AG10803 (cell line): ENCODE data around the gene POLA2.

Experiments
- DNase-seq: peaks from one replicate; pipeline ENCODE4 v3.0.0; 2010; ENCODE audit warnings: low read depth
- H3K4me3 ChIP-seq: 2 replicates; pipeline ENCODE4 v1.5.1; 2011; ENCODE audit warnings: mild to moderate bottlenecking, low read length, control low read depth
- TF ChIP-seq, protein P1 (sequence below): conservative IDR thresholded peaks from 2 replicates; pipeline ENCODE4 v1.5.1; 2011; ENCODE audit warnings: mild to moderate bottlenecking, low read length, control low read depth, inconsistent platforms

POLA2 gene

DNA sequence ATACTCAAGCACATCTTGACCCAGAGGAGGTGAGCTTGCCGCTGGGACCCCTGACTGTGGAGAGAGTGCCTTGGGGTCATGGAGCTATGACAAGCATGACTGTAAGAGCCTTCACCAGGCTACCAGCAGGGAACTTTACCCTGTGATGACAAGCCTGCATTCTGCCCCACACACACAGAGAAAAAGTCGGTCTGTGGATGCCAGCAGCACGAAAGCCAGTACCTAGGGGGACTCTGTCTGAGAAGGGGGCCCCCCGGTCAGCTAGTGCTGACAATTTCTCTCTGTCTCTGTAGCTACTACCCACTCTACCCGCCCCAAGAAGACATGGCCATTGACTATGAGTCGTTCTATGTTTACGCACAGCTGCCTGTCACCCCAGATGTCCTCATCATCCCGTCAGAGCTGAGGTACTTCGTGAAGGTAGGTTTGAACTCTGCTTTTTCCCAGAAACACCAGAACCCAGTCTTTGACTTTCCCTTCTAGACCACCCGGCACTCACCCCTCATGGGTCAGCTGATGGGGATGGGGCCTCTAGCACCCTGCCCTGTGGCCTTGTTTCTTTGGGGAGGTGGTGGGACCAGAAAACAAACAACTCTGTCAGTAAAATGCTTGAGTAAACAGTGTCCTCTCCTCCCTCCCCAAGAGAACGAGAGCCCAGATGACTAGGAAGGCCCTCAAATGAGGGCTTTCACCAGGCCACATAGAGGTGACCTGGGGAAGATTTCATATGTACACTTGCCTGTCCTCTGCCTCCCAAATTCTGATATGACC lies 34.0 kb downstream of the POLA2 start:
- H3K4me3 ChIP-seq: no peak overlapping the region
- TF ChIP-seq, protein P1, sequence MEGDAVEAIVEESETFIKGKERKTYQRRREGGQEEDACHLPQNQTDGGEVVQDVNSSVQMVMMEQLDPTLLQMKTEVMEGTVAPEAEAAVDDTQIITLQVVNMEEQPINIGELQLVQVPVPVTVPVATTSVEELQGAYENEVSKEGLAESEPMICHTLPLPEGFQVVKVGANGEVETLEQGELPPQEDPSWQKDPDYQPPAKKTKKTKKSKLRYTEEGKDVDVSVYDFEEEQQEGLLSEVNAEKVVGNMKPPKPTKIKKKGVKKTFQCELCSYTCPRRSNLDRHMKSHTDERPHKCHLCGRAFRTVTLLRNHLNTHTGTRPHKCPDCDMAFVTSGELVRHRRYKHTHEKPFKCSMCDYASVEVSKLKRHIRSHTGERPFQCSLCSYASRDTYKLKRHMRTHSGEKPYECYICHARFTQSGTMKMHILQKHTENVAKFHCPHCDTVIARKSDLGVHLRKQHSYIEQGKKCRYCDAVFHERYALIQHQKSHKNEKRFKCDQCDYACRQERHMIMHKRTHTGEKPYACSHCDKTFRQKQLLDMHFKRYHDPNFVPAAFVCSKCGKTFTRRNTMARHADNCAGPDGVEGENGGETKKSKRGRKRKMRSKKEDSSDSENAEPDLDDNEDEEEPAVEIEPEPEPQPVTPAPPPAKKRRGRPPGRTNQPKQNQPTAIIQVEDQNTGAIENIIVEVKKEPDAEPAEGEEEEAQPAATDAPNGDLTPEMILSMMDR: no peak
- DNase-seq: no peak

DNA sequence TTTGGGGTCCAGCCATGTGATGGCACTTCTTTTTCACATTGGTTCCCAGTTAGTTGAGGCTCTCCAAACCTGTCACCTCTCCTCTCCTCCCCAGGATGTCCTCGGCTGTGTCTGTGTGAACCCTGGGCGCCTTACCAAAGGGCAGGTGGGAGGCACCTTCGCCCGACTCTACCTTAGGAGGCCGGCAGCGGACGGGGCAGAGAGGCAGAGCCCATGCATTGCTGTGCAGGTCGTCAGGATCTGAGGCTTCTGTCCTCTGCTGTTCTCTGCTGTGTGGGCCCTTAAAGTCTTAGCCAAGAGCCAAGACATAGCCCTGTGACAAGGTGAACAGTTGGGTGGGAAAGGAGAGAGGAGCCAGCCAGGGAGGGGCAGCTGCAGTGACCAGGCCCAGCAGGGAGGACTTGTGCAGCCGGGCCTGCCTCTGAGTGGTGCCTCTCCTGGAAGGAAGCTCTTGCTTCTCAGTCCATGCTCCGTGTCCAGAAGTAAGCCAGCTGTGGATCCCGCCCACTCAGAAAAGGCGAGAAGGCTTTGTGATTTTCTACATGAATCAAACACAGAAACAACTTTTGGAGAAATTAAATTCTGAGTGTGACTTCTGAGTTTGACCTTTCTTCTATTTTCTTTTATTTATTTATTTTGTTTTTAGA lies 35.4 kb downstream of the POLA2 start:
- TF ChIP-seq, protein P1: no peak
- H3K4me3 ChIP-seq: no peak overlapping the region
- DNase-seq: no peak

DNA sequence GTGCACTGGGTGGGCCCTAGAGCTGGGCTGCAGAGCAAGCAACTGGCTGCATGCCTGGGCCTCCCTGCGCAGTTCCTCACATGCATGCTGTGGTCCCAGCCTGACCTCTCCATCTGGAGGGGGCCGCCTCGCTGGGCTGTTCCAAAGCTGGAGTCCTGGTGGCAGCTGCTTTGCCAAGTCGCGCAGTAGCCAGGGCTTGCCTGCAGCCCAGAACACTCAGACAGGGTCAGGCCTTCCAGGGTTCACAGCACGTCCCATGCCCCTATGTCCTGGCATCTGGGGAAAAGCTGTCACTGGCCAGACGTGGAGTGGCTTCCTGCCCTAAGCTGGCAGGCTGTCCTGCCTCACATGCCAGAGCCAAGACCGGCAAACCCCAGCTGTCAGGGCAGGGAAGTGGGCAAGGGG lies 36.4 kb downstream of the POLA2 start:
- TF ChIP-seq, protein P1: no peak
- peak; percentile 78 for DNase-seq
- peak overlapping the region; percentile 5; the same call in 1 of the 2 replicates for H3K4me3 ChIP-seq

DNA sequence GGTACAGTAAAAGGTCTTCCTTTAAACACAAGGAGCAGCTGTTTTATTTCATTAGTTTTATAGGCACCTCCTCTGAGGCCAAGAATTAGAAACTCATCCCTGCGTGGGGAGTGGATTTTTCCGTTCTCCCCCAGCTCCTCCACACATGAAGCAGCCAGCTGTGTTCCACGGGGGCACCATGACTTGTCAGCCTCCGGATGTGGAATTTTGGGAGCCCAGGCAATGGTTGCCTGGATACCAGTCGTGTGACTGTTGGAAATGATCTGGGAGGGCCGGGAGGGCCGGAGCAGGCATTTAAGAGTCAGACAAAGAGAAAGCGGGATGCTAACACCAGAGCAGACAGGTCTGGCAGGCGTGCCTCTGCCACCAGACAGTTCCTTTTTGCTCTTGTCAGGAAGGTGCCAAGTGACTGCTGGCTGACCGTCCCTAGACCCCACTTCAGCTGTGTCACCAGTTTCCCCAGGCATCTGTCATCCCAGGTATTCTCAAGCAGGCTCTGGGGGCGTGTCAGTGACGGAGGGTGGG lies 37.0 kb downstream of the POLA2 start:
- TF ChIP-seq, protein P1: no peak
- DNase-seq: peak; percentile 92
- H3K4me3 ChIP-seq: peak overlapping the region; percentile 31

DNA sequence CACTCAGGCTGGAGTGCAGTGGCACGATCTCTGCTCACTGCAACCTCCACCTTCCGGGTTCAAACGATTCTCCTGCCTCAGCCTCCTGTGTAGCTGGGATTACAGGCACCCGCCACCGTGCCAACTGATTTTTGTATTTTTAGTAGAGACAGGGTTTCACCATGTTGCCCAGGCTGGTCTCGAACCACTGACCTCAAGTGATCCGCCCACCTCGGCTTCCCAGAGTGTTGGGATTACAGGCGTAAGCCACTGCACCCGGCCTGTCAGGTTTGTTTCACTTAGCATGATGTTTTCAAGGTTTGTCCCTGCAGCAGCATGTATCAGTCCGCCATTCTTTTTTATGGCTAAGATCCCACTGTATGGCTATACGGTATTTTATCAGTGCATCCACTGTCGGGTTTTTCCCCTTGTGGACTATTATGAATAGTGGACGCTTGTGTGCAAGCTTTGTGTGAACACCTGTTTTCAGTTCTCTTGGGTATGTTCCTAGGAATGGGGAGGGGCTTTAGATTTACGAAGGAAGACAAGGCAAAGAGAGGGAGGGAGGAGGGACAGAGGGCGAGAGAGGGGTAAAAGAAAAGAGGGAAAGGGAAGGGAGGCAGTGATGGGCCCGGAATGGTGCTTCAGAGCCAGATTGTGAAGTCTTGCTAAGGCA lies 39.0 kb downstream of the POLA2 start:
- DNase-seq: no peak
- TF ChIP-seq, protein P1: no peak
- H3K4me3 ChIP-seq: no peak overlapping the region

DNA sequence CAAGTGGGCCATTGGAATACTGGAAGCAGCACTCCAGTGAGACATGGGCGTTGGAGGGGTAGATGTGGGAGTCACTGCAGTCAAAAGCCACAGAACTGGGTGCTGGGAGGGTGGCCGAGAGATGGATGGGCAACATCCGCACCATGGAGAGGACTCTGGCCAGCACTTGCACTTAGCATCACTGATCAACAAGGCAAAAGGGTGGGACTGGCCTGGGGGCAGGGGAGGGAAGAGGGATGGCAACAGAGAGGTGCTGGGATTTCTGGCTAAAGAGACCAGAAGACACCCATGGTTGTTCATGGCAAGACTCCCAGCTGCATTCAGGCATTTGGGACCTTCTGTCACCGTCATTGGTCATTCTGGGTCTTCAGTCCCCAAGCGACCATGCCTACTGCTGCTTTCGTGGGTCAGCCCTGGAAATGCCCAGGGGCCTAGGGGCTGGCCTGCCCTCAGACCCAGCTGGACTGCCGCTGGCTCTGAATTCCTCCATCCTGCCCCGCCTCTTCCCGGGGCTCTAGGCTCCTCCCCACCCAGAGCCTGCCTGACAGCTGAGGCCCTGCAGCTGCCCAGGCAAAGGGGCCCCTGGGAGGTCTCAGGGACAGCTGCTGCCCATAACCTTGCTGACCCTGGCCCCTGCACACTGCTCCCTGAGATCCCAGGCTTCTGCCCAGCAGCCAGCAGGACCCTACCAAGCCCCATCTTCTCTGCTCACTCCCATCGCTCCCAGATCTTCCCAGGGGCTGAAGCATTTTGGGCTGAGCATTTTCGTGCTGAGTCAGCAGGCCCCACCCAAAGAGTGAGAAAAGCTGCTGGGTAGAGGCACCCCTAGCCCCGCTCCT lies 39.9 kb downstream of the POLA2 start:
- TF ChIP-seq, protein P1: no peak
- DNase-seq: no peak
- H3K4me3 ChIP-seq: no peak overlapping the region
